Lung (tissue), 12 donors: ENCODE data around the gene FGF12. TPM values are rescaled to one million over a fixed set of nuclear protein-coding genes. Genes with fewer than 3 reads are reported as not detected.
A peak's percentile ranks its signal among the peaks of the same experiment; 100 is the strongest.

Source experiments
- ATAC-seq: fragments of 200-7000 bp; cut with Tn5 transposase; one replicate; pipeline ENCODE4 v1.9.1; 2020; ENCODE audit warnings: moderate number of reproducible peaks; ENCODE audit not compliant: insufficient read depth, low FRiP score
- DNase-seq, 3 donors: peaks; one replicate each; pipeline ENCODE4 v3.0.0-alpha.2; 2013 to 2017
- H3K27ac ChIP-seq, 2 donors: one replicate each; pipeline ENCODE4 v1.5.1; 2013; ENCODE audit warnings: mild to moderate bottlenecking in 2 of 2, moderate library complexity in 2 of 2, control low read depth in 1 of 2, inconsistent platforms in 1 of 2, low read depth in 1 of 2, low read length in 1 of 2
- H3K27me3 ChIP-seq, 3 donors: one replicate each; pipeline ENCODE4 v1.5.1; 2013; ENCODE audit warnings: low read length in 2 of 3; ENCODE audit not compliant: control insufficient read depth in 3 of 3, insufficient read depth in 3 of 3
- H3K36me3 ChIP-seq, 4 donors: one replicate each; pipeline ENCODE4 v1.5.1; 2013; ENCODE audit warnings: low read length in 4 of 4, mild to moderate bottlenecking in 1 of 4, moderate library complexity in 1 of 4; ENCODE audit not compliant: control insufficient read depth in 4 of 4, insufficient read depth in 4 of 4
- H3K4me1 ChIP-seq, 5 donors: one replicate each; pipeline ENCODE4 v1.5.1; 2013; ENCODE audit warnings: low read length in 5 of 5, mild to moderate bottlenecking in 2 of 5, moderate library complexity in 1 of 5; ENCODE audit not compliant: control insufficient read depth in 5 of 5, insufficient read depth in 5 of 5
- H3K4me3 ChIP-seq: one replicate; pipeline ENCODE4 v1.5.1; 2013; ENCODE audit warnings: mild to moderate bottlenecking, control low read depth, moderate library complexity
- H3K9ac ChIP-seq, 2 donors: one replicate each; pipeline ENCODE4 v1.5.1; 2013; ENCODE audit warnings: low read length in 2 of 2, control low read depth in 1 of 2; ENCODE audit not compliant: insufficient read depth in 1 of 2
- H3K9me3 ChIP-seq, 4 donors: one replicate each; pipeline ENCODE4 v1.5.1; 2013; ENCODE audit warnings: low read length in 3 of 4, mild to moderate bottlenecking in 1 of 4, moderate library complexity in 1 of 4; ENCODE audit not compliant: control insufficient read depth in 4 of 4, insufficient read depth in 3 of 4
- CTCF ChIP-seq: IDR thresholded peaks from 2 replicates; pipeline ENCODE4 v1.5.1; 2012; ENCODE audit warnings: mild to moderate bottlenecking; ENCODE audit errors: control extremely low read depth, extremely low read depth
- WGBS, 2 donors: extraction: QIAGEN DNeasy Blood & Tissue Kit; methylation state at CpG; one replicate each; pipeline ENCODE4 v1.1.7; 2013; 5-methylcytosine and 5-hydroxymethylcytosine counted together
- polyA plus RNA-seq, 2 donors: library from polyadenylated mRNA; stranded (reverse); fragments of 200-250 nt; gene quantifications; one replicate each; pipeline ENCODE4 v1.2.1, GENCODE V29; 2013
- total RNA-seq, 2 donors: library from RNA; depleted of rRNA in 1 of 2; stranded (reverse); fragments of >200 nt in 1 of 2; gene quantifications; one replicate each; pipeline ENCODE4 v1.2.1, GENCODE V29; 2014 to 2021
- donor health status: control.
- donor health status: control.
- donor health status: Bipolar disorder and iron deficiency.
- donor health status: healthy.
- donor health status: DM: yes; HTN: yes; CAD: no.

Gene FGF12
- total and polyA plus RNA-seq, 4 donors = 0.23 to 6.0 (median 1.7) TPM

GRCh38 chr3:192489579-192489978 lies 237.8 kb downstream of the FGF12 start:
- peaks cover 0 to 5% (median 2%) of the 10 kb centered on the region in 5 donors for H3K4me1 ChIP-seq
- WGBS, 2 donors = 85% methylated on average over 2 of the region's 2 CpGs
- H3K4me3 ChIP-seq = no peak overlapping the region
- DNase-seq (no peak), ATAC-seq (no peak)
- H3K9me3 ChIP-seq = no peaks in the 10 kb centered on the region
- no peak overlapping the region for H3K9ac ChIP-seq
- TF ChIP-seq CTCF = no peak
- H3K27ac ChIP-seq = peak overlapping the region in 1 of 2 donors; percentile 87
- peaks cover 0 to 2% (median 0%) of the 10 kb centered on the region in 3 donors for H3K27me3 ChIP-seq
- no peaks in the 10 kb centered on the region for H3K36me3 ChIP-seq

GRCh38 chr3:192487033-192487432 lies 240.3 kb downstream of the FGF12 start:
- peak overlapping the region in 1 of 2 donors; percentile 61 for H3K27ac ChIP-seq
- no peak overlapping the region for H3K4me3 ChIP-seq
- H3K9ac ChIP-seq = no peak overlapping the region
- peaks cover 0 to 11% (median 2%) of the 10 kb centered on the region in 5 donors for H3K4me1 ChIP-seq
- no peaks in the 10 kb centered on the region for H3K9me3 ChIP-seq
- 80 to 86% methylated on average over 3 of the region's 3 CpGs for WGBS, 2 donors
- DNase-seq (peak in 2 of 3 donors; percentile 14 to 34), ATAC-seq (no peak)
- no peaks in the 10 kb centered on the region for H3K36me3 ChIP-seq
- TF ChIP-seq CTCF = no peak
- peaks cover 0 to 2% (median 2%) of the 10 kb centered on the region in 3 donors for H3K27me3 ChIP-seq

GRCh38 chr3:192482809-192483208 lies 244.5 kb downstream of the FGF12 start:
- H3K36me3 ChIP-seq = no peaks in the 10 kb centered on the region
- H3K4me3 ChIP-seq = no peak overlapping the region
- WGBS, 2 donors = 40 to 65% methylated on average over 2 of the region's 2 CpGs
- TF ChIP-seq CTCF = no peak
- H3K27me3 ChIP-seq = peaks cover 0 to 2% (median 0%) of the 10 kb centered on the region in 3 donors
- no peak overlapping the region for H3K9ac ChIP-seq
- DNase-seq (no peak), ATAC-seq (no peak)
- H3K4me1 ChIP-seq = peaks cover 0 to 20% (median 2%) of the 10 kb centered on the region in 5 donors
- H3K27ac ChIP-seq = peak overlapping the region in 1 of 2 donors; percentile 49
- no peaks in the 10 kb centered on the region for H3K9me3 ChIP-seq

GRCh38 chr3:192482391-192482790 lies 244.9 kb downstream of the FGF12 start:
- no peak for TF ChIP-seq CTCF
- WGBS, 2 donors = 79 to 86% methylated on average over 7 of the region's 7 CpGs
- Histone ChIP-seq H3K4me1 (peaks cover 0 to 21% (median 1%) of the 10 kb centered on the region in 5 donors), H3K36me3 (no peaks in the 10 kb centered on the region), H3K9me3 (no peaks in the 10 kb centered on the region), H3K4me3 (no peak overlapping the region), H3K9ac (no peak overlapping the region), H3K27me3 (peaks cover 0 to 2% (median 0%) of the 10 kb centered on the region in 3 donors), H3K27ac (no peak overlapping the region)
- ATAC-seq = no peak
- no peak for DNase-seq
